ENCODE results near the gene KCNMB1.

Gene KCNMB1

DNA sequence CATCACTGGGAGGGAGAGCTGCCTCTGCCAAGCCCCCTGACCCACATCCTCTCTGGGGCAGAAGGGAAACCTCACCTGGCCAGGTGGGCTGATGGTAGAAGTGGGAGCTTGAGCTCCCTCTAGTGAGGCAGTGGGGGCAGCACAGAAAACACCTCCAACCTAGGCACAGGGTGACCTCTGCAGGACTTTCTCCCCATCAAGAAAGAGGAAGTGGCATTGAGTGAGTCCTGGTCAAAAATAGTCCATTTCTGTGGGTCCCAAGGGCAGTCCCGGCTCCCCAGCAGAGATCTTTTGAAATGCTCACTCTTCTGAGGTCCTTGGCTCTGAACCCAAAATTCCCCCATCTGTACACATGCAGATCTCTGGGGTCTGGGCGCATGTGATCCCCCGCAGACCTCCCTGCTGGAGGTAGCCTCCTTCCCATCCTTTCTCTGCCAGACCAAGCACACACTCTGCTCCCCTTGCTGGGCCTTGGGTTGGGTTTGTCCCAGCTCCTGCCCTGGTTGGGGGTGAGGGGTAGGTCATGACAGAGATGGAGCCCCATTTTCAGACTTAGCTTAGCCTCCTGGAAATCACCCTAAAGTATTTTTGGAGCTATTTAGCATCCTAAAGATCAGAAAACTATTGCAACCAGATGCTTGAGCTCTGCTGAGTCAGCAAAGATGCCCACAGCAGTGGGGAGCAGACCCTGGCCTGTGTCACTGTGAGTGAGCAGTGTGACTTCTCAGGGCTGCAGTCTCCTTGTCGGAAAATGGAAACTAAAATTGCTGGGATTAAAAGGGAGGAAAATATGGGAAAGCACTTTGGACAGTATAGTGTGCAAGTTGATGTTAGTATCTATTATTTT, 50.0 kb downstream of the KCNMB1 start:
- DNase-seq, result no peak

GRCh38 chr5:170338291-170338690, 50.9 kb downstream of the KCNMB1 start:
- no peak for DNase-seq

GRCh38 chr5:170337045-170337733, 52.0 kb downstream of the KCNMB1 start:
- DNase-seq, result no peak

- DNase-seq, result no peak
Observed at GRCh38 chr5:170336065-170336464, 53.1 kb downstream of the KCNMB1 start.

DNA sequence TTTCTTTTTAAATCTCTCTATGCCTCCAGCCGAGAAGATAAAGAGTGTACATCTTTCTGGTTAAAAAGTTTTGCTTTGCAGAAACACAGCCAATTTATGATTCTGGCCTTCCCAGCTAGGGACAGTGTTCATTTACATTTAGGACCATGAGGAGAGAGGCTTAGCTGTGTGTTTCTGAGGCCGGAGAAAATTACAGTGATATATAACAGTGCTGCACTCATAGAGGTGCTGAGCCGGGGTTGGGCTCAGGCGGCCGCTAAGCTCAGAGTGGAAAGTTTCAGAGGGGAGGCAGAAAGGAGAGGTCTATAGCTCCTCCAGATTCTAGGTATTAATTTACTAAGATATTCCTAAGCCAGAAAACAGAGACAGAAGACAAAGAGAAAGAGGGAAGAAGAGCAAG, 54.5 kb downstream of the KCNMB1 start:
- no peak for DNase-seq

DNA sequence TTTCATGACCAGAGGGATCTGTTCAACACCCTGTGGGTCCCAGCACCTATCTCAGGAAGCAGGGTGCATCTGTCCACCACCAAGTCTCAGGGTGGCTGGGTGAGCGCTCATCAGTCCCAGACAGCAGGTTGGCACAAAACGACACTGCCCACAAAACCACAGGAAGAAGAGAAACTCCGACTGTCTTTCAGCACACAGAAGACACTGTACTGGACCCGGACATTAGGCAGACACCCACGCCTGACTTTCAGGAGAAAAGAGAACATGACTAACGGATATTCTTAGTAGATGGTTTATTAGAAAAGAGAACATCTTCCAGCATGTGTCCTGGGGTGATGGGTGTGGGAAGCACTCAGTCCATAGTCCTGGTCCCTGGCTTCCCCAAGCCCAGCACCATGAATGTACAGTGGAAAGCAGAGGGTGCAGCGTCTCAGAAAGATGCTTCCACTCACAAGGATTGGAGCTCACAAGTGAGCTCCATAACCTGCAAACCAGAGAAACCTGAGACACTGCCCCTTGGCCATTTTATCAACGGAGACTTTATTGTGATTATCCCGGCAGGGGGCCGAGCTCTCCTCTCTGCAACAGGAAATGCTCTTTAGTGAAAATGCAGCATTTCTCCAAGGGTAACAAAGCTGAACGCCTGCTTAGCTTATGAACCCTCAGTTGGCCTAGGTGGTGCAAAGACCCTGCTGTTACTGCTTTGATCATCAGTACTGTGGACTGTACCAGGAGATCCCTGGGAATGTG, 55.8 kb downstream of the KCNMB1 start:
- DNase-seq, result no peak

GRCh38 chr5:170332058-170332457, 57.1 kb downstream of the KCNMB1 start:
- no peak for DNase-seq

- DNase-seq, result no peak
Observed at GRCh38 chr5:170330568-170331054, 58.6 kb downstream of the KCNMB1 start.

DNA sequence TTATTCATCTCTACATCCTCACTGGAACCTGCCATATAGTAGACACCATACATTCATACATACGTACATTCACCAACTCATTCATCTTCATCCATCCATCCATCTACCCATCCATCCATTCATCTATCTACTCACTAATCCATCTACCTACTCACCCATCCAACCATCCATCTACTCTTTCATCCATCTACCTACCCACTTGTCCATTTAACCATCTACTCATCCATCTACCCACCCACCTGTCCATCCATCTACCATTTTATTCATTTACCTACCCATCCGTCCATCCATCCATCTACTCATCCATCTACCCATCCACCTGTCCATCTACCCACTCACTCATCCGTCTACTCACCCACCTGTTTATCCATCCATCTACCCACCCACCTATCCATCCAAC, 59.6 kb downstream of the KCNMB1 start:
- no peak for DNase-seq

GRCh38 chr5:170327829-170328228, 61.3 kb downstream of the KCNMB1 start:
- no peak for DNase-seq

GRCh38 chr5:170327168-170327567, 62.0 kb downstream of the KCNMB1 start:
- no peak for DNase-seq
